Gastrocnemius medialis (tissue), 4 donors: Measurements from ENCODE around the gene ADD3. TPM values are rescaled to one million over a fixed set of nuclear protein-coding genes. Genes with fewer than 3 reads are reported as not detected.

Experiments used
- ATAC-seq, 2 donors: fragments of 150-250 bp; one replicate each; pipeline ENCODE4 v1.9.1; 2016
- DNase-seq, 2 donors: peaks; one replicate each; pipeline ENCODE4 v3.0.0-alpha.2; 2019
- H3K27ac ChIP-seq, 4 donors: fragments of 200-600 bp; sonication (generic); 1 replicate in 1 of 4; 2 replicates in 3 of 4; pipeline ENCODE4 v1.5.1; 2016 to 2018; ENCODE audit warnings: mild to moderate bottlenecking in 2 of 4, moderate library complexity in 1 of 4
- H3K27me3 ChIP-seq, 3 donors: fragments of 200-600 bp; sonication (generic) in 2 of 3; 1 replicate in 1 of 3; 2 replicates in 2 of 3; pipeline versions ENCODE4 v1.5.1 to v1.6.0; 2016 to 2019; ENCODE audit warnings: mild to moderate bottlenecking in 1 of 3, moderate library complexity in 1 of 3
- H3K36me3 ChIP-seq, 2 donors: fragments of 200-600 bp; sonication (generic) in 1 of 2; one replicate each; pipeline ENCODE4 v1.5.1; 2017 to 2018
- H3K4me1 ChIP-seq, 2 donors: fragments of 200-600 bp; sonication (generic) in 1 of 2; one replicate each; pipeline ENCODE4 v1.5.1; 2016 to 2017; ENCODE audit warnings: mild to moderate bottlenecking in 2 of 2
- H3K4me3 ChIP-seq, 4 donors: fragments of 200-600 bp; sonication (generic) in 3 of 4; 1 replicate in 1 of 4; 2 replicates in 3 of 4; pipeline ENCODE4 v1.5.1; 2016 to 2019; ENCODE audit warnings: mild to moderate bottlenecking in 2 of 4
- H3K9me3 ChIP-seq, 3 donors: fragments of 200-600 bp; sonication (generic) in 2 of 3; 1 replicate in 1 of 3; 2 replicates in 2 of 3; pipeline ENCODE4 v1.5.1; 2016 to 2019
- POLR2A ChIP-seq, 2 donors: fragments of 450-650 bp; IDR thresholded peaks; one replicate each; pipeline ENCODE4 v1.6.1; 2017; ENCODE audit warnings: antibody characterized with exemption in 2 of 2, mild to moderate bottlenecking in 2 of 2, moderate library complexity in 2 of 2
- in situ Hi-C, 4 donors: fragments of 200-750 bp; cut with MboI; loops; one replicate each; pipeline versions ENCODE4 v1.15.0 to v1.8.0; 2017; ENCODE audit warnings: low sequenced_read_pairs in 4 of 4
- intact Hi-C: fragments of 100-400 bp; cut with DNase I; formaldehyde crosslinking; loops from one replicate; pipeline ENCODE4 v1.15.1; 2023; ENCODE audit warnings: low total_unique reads
- total RNA-seq, 4 donors: library from RNA; depleted of rRNA; stranded (reverse); fragments of >200 nt; gene quantifications; one replicate each; pipeline versions ENCODE4 v1.1.0 to v1.2.3, GENCODE V29; 2016
- TF ChIP-seq, protein P1 (sequence below), 5 experiments: fragments of 450-650 bp in 3 of 5; fragments of 200-600 bp in 2 of 5; sonication (generic) in 2 of 5; IDR thresholded peaks in 4 of 5; conservative IDR thresholded peaks in 1 of 5; 1 replicate in 4 of 5; 2 replicates in 1 of 5; pipeline ENCODE4 v1.5.1; 2016 to 2019; ENCODE audit warnings: antibody characterized with exemption in 5 of 5, mild to moderate bottlenecking in 3 of 5, moderate library complexity in 3 of 5

ADD3 gene
- total RNA-seq, 4 donors from 2014 or later: 16.0 to 31.3 (median 18.4) TPM

- Histone ChIP-seq H3K4me1 (no peaks in the 10 kb centered on the region), H3K36me3 (no peaks in the 10 kb centered on the region), H3K9me3 (no peaks in the 10 kb centered on the region), H3K27ac (no peak overlapping the region), H3K4me3 (no peak overlapping the region), H3K27me3 (no peaks in the 10 kb centered on the region)
- no peak for ATAC-seq
- no peak for TF ChIP-seq POLR2A (IDR thresholded peaks at IDR 0.05)
- TF ChIP-seq, protein P1, sequence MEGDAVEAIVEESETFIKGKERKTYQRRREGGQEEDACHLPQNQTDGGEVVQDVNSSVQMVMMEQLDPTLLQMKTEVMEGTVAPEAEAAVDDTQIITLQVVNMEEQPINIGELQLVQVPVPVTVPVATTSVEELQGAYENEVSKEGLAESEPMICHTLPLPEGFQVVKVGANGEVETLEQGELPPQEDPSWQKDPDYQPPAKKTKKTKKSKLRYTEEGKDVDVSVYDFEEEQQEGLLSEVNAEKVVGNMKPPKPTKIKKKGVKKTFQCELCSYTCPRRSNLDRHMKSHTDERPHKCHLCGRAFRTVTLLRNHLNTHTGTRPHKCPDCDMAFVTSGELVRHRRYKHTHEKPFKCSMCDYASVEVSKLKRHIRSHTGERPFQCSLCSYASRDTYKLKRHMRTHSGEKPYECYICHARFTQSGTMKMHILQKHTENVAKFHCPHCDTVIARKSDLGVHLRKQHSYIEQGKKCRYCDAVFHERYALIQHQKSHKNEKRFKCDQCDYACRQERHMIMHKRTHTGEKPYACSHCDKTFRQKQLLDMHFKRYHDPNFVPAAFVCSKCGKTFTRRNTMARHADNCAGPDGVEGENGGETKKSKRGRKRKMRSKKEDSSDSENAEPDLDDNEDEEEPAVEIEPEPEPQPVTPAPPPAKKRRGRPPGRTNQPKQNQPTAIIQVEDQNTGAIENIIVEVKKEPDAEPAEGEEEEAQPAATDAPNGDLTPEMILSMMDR (IDR thresholded peaks at IDR 0.05 in 4 of 5, conservative IDR thresholded peaks at IDR 0.05 in 1 of 5): no peak
- intact Hi-C loops (no loop called here), in situ Hi-C loops (no loop called here)
- no peak for DNase-seq
Observed at GRCh38 chr10:110184398-110184797, 176.6 kb downstream of the ADD3 start.

Other genes starting within 250 kb of the ADD3 start
- 10 to 100 TPM; 39.9 to 72.3 (median 64.0) TPM for gene XPNPEP1, start 84.5 kb upstream of the ADD3 start, total RNA-seq
- 10 to 100 TPM; 35.9 to 67.8 (median 53.9) TPM for gene MXI1, start 199.6 kb downstream of the ADD3 start, total RNA-seq